Ishikawa (cell line): ENCODE measurements around the gene ZRANB1.

Experiments used
- CEBPB ChIP-seq: IDR thresholded peaks from 2 replicates; pipeline ENCODE4 v1.6.1; 2012
- CREB1 ChIP-seq: IDR thresholded peaks from 2 replicates; pipeline ENCODE4 v1.6.1; 2012; ENCODE audit warnings: low read depth
- EGR1 ChIP-seq: IDR thresholded peaks from 2 replicates; pipeline ENCODE4 v1.6.1; 2012
- EP300 ChIP-seq: IDR thresholded peaks from 2 replicates; pipeline ENCODE4 v1.6.1; 2012; ENCODE audit warnings: borderline replicate concordance
- FOXM1 ChIP-seq: IDR thresholded peaks from 2 replicates; pipeline ENCODE4 v1.6.1; 2012; ENCODE audit warnings: low read depth, borderline replicate concordance
- MAX ChIP-seq: IDR thresholded peaks from 2 replicates; pipeline ENCODE4 v1.6.1; 2012
- NFIC ChIP-seq: IDR thresholded peaks from 2 replicates; pipeline ENCODE4 v1.6.1; 2012
- RAD21 ChIP-seq: IDR thresholded peaks from 2 replicates; pipeline ENCODE4 v1.6.1; 2012; ENCODE audit warnings: low read depth
- REST ChIP-seq: IDR thresholded peaks from 2 replicates; pipeline ENCODE4 v1.6.1; 2012; ENCODE audit warnings: low read depth, mild to moderate bottlenecking
- TAF1 ChIP-seq: IDR thresholded peaks from 2 replicates; pipeline ENCODE4 v1.6.1; 2012; ENCODE audit warnings: low read depth, mild to moderate bottlenecking
- TCF12 ChIP-seq: IDR thresholded peaks from 2 replicates; pipeline ENCODE4 v1.6.1; 2012; ENCODE audit warnings: low read depth
- TEAD4 ChIP-seq: IDR thresholded peaks from 2 replicates; pipeline ENCODE4 v1.6.1; 2012
- USF1 ChIP-seq: IDR thresholded peaks from 2 replicates; pipeline ENCODE4 v1.6.1; 2012
- YY1 ChIP-seq: IDR thresholded peaks from 2 replicates; pipeline ENCODE4 v1.6.1; 2012; ENCODE audit warnings: low read depth
- ZBTB7A ChIP-seq: IDR thresholded peaks from 2 replicates; pipeline ENCODE4 v1.6.1; 2012; ENCODE audit warnings: low read depth

Gene ZRANB1

GRCh38 chr10:125011171-125011925, 69.4 kb downstream of the ZRANB1 start:
- TF ChIP-seq TEAD4, result no peak
- no peak for TF ChIP-seq NFIC
- no peak for TF ChIP-seq FOXM1
- no peak for TF ChIP-seq CEBPB
- TF ChIP-seq USF1, result no peak
- no peak for TF ChIP-seq EGR1
- no peak for TF ChIP-seq TCF12
- TF ChIP-seq TAF1, result no peak
- TF ChIP-seq EP300, result no peak
- no peak for TF ChIP-seq MAX
- no peak for TF ChIP-seq CREB1
- TF ChIP-seq REST, result no peak
- TF ChIP-seq YY1, result no peak
- TF ChIP-seq RAD21, result no peak
- no peak for TF ChIP-seq ZBTB7A

GRCh38 chr10:125011926-125012705, 70.2 kb downstream of the ZRANB1 start:
- no peak for TF ChIP-seq CEBPB
- no peak for TF ChIP-seq MAX
- TF ChIP-seq USF1, result no peak
- no peak for TF ChIP-seq EGR1
- no peak for TF ChIP-seq RAD21
- TF ChIP-seq TCF12, result no peak
- TF ChIP-seq EP300, result no peak
- no peak for TF ChIP-seq YY1
- no peak for TF ChIP-seq NFIC
- TF ChIP-seq FOXM1, result no peak
- TF ChIP-seq ZBTB7A, result no peak
- no peak for TF ChIP-seq TEAD4
- TF ChIP-seq CREB1, result no peak

GRCh38 chr10:125012851-125013528, 71.1 kb downstream of the ZRANB1 start:
- TF ChIP-seq REST (no peak), EGR1 (no peak), CEBPB (no peak), TAF1 (no peak), CREB1 (no peak), FOXM1 (no peak), TCF12 (no peak), NFIC (no peak), YY1 (no peak), MAX (no peak), RAD21 (no peak), EP300 (no peak), ZBTB7A (no peak), TEAD4 (no peak), USF1 (no peak)

GRCh38 chr10:125013529-125013872, 71.6 kb downstream of the ZRANB1 start:
- TF ChIP-seq USF1, result no peak
- no peak for TF ChIP-seq CREB1
- no peak for TF ChIP-seq TCF12
- TF ChIP-seq REST, result no peak
- TF ChIP-seq YY1, result no peak
- no peak for TF ChIP-seq EP300
- no peak for TF ChIP-seq NFIC
- no peak for TF ChIP-seq ZBTB7A
- TF ChIP-seq FOXM1, result no peak
- TF ChIP-seq CEBPB, result no peak
- TF ChIP-seq RAD21, result no peak
- TF ChIP-seq MAX, result no peak
- TF ChIP-seq EGR1, result no peak
